T-helper 2 cell treated with Interferon-gamma antibody and Interleukin-4, amounts not matched to agents 5 μg/mL and 100 μg/mL, for 36 hours (primary cell): ENCODE data around the gene BANP.
"Not testable (repeated sequence)": the region's sequence is repeated elsewhere in the genome, so short reads cannot be mapped to it uniquely, and the experiment has no call there.

ENCODE experiments used
- DNase-seq: peaks from one replicate; pipeline ENCODE4 v3.0.0; 2021; ENCODE audit warnings: low spot score
- H3K27ac Mint-ChIP-seq: one replicate; pipeline ENCODE4 v1.8.0; 2021; ENCODE audit warnings: mild to moderate bottlenecking, mixed read lengths
- H3K27me3 Mint-ChIP-seq: one replicate; pipeline ENCODE4 v1.8.0; 2021; ENCODE audit warnings: low read depth, mixed read lengths
- H3K36me3 Mint-ChIP-seq: one replicate; pipeline ENCODE4 v1.8.0; 2021; ENCODE audit warnings: low read depth, mixed read lengths
- H3K4me1 Mint-ChIP-seq: one replicate; pipeline ENCODE4 v1.8.0; 2021; ENCODE audit warnings: low read depth, mixed read lengths
- H3K4me3 Mint-ChIP-seq: one replicate; pipeline ENCODE4 v1.8.0; 2022; ENCODE audit warnings: mild to moderate bottlenecking, moderate library complexity, mixed read lengths
- H3K9me3 Mint-ChIP-seq: one replicate; pipeline ENCODE4 v1.8.0; 2021; ENCODE audit warnings: mixed read lengths

The BANP gene

DNA sequence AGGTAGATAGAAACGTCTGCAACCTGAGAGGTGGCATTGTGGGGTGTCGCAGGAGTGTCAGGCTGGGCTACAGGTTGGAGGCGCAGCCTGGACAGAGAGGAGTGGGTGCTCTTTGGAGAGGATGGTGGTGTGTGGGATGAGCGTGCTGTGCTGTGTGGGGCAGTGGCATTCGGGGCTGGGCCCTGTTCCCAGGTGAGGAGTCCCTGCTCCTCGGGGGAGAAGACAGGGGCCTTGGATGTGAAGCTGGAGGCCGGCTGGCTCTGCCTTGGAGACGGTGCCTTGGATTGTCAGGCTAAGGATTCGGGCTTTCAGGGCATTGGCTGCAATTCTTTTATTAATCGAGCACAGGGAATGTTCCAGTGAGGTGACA is 69.3 kb downstream of the BANP start:
- Mint-ChIP-seq H3K36me3 (peaks cover 13% of the 10 kb centered on the region), H3K4me3 (no peak overlapping the region), H3K27me3 (no peaks in the 10 kb centered on the region), H3K9me3 (no peaks in the 10 kb centered on the region), H3K4me1 (no peaks in the 10 kb centered on the region), H3K27ac (no peak overlapping the region)
- no peak for DNase-seq

DNA sequence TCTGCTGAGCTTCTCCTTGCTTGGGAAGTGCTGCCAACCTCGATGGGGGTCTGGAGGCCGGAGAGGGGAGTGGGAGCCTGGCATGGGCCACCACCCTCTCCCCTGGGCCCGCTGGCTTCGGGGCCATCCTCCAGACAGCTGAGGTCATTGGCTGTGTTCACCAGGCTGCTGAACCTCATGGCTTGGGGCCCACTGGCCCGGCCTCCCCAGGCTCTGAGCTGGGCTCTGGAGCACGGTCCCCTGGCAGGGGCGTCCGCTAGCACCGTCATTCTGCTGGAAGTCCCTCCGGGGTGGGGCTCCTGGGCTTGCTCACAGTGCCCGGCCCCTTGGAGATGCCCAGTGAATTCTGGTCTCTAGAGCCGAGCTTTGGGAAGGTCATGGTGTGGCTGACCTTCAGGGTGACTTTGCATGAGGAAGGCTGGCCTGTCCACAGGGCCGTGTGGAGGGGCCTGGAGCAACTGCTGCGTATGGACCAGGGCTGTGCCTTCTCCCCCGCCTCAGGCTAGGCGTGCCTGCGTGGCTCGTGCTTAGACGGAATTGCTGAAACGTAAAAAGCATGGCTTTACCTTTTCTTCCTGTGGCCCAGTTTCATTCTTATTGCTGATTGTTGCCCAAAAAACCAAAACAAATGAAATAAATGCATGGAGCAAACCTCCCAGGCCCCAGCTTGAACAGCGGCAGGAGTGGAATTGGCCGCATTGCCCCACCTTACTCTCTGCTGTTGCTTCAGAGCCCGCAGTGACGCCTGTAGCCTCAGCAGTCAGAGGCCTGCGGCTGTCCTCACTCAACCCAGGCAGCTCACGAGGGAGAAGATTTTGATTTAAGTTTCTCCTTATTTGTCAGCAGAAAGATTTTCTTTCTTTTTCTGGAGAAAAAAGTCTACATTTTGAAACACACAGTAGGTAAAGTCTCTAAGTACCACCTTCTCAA is 70.1 kb downstream of the BANP start:
- H3K36me3 Mint-ChIP-seq, result peaks cover 13% of the 10 kb centered on the region
- not testable (repeated sequence) for H3K9me3 Mint-ChIP-seq, H3K4me1 Mint-ChIP-seq, H3K27me3 Mint-ChIP-seq, DNase-seq, H3K27ac Mint-ChIP-seq, H3K4me3 Mint-ChIP-seq

DNA sequence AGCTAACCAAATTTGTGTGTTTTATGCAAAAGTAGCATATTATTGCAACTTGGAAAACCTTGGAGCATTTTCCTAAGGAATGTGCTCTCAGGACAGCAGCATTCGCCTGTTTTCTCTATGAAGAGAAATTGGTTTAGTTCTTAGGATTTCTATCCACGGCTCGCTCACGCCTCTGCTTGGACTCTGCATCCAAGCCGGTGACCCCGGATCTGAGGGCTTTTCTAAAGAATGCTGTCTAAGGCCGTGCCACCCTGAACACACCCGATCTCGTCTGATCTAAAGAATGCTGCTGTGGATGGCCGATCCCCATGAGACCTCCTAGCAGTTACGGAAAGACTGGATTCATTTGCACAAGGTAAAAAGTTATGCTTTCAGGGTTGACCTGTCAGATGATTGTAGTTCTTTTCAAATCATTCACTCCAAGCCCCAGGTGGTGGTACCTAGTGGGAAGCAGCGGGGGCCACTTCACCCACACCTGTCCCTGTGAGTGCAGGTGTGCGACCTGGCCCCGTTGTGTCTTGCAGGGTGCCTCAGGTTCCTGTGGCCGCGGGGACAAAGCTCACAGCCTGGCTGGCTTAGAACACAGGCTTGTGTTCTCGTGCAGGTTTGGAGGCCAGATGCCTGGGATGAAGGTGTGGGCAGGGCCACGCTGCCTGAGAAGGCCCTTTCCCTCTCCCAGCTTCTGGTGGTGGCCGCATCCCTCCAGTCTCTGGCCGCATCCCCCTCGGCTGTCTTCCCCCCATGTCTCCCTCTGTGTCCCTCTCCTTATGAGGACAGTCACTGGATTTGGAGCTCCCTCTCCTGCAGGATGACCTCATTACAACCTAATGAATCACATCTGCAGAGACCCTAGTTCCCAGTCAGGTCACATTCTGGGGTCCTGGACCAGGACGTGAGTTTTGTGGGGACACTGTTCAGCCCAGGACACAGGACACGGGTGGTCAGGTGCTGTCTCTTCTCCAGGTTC is 71.1 kb downstream of the BANP start:
- Mint-ChIP-seq H3K4me3 (no peak overlapping the region), H3K27ac (no peak overlapping the region), H3K4me1 (no peaks in the 10 kb centered on the region), H3K9me3 (no peaks in the 10 kb centered on the region), H3K27me3 (no peaks in the 10 kb centered on the region), H3K36me3 (peaks cover 14% of the 10 kb centered on the region)
- DNase-seq, result no peak

DNA sequence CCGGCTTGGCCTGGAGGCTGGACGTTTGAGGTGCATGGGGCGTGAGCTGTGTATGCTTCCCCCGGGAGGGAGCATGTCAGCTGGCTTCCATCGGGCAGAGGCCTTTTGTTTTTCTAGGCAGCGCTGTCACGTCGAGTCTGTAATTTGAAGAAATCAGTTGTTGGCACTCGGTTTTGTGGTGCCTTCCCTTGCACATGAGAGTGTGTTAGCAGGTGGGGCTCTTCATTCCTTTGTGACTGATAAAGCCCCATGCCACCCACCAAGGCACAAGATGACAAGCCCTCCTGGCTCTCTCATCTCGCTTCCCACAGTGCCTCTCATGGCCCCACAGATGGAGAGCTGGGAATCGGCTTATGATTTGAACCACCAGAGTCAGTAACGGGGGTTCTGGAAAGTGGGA is 72.1 kb downstream of the BANP start:
- no peaks in the 10 kb centered on the region for H3K4me1 Mint-ChIP-seq
- H3K36me3 Mint-ChIP-seq, result peaks cover 14% of the 10 kb centered on the region
- H3K27me3 Mint-ChIP-seq, result no peaks in the 10 kb centered on the region
- DNase-seq, result no peak
- H3K4me3 Mint-ChIP-seq, result no peak overlapping the region
- no peaks in the 10 kb centered on the region for H3K9me3 Mint-ChIP-seq
- no peak overlapping the region for H3K27ac Mint-ChIP-seq

DNA sequence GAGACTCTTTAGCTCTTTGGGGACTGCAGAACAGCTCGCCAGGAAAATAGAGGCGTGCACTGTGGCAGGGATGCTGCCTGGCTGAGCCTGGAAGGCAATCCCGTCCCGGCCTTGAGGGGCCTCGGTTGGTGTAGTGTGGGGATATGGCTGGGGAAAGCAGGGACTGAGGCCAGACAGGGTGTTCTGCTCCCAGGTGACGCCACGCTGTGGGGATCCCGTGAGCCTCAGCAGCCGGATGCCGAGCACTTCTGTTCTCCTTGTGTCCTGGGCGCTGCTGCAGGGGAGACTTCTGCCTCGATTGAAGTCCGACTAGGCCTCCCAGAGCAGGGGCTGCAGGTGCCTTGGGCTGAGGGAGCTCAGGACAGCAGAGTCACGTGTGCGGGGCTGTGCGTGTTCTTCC is 72.6 kb downstream of the BANP start:
- DNase-seq, result no peak
- Mint-ChIP-seq H3K27ac (no peak overlapping the region), H3K27me3 (no peaks in the 10 kb centered on the region), H3K4me1 (no peaks in the 10 kb centered on the region), H3K4me3 (no peak overlapping the region), H3K9me3 (no peaks in the 10 kb centered on the region), H3K36me3 (peaks cover 14% of the 10 kb centered on the region)

DNA sequence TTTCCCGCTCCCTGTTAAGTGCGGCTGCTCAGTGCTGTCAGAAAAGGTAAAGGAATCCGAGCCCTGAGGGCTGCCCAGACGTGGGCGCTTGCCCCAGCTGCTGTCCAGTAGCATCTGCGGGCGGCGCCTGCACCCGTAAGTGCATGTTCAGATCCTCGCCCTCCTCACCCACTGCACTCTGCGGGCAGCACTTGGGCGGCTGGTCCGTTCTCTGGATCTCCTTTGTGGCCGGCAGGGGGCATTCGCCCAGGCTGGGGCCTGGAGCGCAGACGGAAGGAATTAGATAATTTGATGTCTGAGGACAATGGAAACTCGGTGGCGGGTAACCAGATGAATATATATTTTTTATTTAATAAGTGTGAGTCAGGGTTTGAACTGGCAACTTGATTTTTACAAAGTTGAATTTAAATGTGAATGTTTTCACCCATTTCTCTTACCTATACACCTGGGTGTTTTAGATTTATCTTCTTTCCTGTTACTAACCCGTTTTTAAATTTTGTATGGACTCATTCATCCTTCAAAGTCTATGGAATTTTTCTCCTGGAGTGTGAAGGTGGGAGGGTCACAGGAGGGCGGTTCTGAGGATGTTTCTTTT is 73.4 kb downstream of the BANP start:
- H3K4me3 Mint-ChIP-seq, H3K27ac Mint-ChIP-seq, H3K27me3 Mint-ChIP-seq, H3K9me3 Mint-ChIP-seq, DNase-seq, H3K4me1 Mint-ChIP-seq: not testable (repeated sequence)
- peaks cover 15% of the 10 kb centered on the region for H3K36me3 Mint-ChIP-seq

DNA sequence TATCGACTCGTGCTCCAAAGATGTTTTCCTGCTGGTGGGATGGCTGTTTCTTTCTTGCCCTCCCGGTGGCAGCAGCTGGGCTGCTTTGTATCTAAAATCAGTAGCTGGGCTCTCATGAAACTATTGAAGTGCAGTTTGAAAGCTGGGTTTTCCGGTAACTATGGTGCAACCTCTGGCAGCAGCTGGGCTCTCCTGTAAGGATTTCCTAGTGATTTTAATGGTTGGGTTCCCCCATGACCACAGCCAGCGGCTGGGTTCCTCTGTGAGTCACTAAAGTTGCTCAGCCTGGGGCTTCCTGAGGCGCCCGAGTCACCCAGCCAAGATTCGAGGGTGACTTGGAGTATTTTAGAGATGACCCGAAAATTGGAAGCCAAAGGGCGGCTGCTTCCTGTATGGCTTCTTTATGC is 73.9 kb downstream of the BANP start:
- not testable (repeated sequence) for H3K4me3 Mint-ChIP-seq, H3K4me1 Mint-ChIP-seq, H3K9me3 Mint-ChIP-seq, H3K27ac Mint-ChIP-seq, H3K27me3 Mint-ChIP-seq
- peaks cover 16% of the 10 kb centered on the region for H3K36me3 Mint-ChIP-seq
- DNase-seq, result peak; percentile 27

DNA sequence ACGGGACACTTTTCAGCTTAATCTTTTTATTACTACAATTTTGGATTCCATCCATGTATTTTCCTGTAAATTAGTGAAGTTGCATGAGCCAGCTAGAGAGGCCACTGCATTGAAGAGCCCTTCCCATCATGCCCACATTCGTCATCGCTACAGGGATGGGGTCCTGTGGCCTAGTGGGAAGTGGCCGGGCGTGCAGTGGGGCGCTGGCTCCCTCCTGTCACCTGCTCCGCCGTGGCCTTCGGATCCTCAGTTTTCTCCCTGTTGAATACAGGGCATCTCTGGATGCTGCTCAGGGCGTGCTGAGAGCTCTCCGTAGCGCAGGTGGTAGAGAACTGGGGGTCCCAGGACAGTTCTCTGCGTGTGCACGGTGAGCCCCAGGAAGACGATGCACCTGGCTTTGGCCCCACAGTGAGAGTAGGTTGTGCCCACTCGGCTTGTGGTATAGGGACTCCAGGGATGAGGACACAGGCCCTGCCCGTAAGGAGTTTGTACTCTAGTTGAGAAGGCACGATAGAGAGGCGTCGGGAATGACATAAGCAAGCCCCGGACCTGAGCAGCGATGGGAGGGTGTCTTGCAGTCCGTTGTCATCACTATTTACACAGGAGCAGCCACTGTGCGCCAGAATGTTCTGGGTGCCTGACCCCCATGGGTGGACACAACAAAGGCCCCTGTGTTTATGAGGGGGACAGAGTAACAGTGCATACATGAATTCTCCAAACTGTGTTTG is 74.8 kb downstream of the BANP start:
- H3K27ac Mint-ChIP-seq, H3K4me3 Mint-ChIP-seq: not testable (repeated sequence)

DNA sequence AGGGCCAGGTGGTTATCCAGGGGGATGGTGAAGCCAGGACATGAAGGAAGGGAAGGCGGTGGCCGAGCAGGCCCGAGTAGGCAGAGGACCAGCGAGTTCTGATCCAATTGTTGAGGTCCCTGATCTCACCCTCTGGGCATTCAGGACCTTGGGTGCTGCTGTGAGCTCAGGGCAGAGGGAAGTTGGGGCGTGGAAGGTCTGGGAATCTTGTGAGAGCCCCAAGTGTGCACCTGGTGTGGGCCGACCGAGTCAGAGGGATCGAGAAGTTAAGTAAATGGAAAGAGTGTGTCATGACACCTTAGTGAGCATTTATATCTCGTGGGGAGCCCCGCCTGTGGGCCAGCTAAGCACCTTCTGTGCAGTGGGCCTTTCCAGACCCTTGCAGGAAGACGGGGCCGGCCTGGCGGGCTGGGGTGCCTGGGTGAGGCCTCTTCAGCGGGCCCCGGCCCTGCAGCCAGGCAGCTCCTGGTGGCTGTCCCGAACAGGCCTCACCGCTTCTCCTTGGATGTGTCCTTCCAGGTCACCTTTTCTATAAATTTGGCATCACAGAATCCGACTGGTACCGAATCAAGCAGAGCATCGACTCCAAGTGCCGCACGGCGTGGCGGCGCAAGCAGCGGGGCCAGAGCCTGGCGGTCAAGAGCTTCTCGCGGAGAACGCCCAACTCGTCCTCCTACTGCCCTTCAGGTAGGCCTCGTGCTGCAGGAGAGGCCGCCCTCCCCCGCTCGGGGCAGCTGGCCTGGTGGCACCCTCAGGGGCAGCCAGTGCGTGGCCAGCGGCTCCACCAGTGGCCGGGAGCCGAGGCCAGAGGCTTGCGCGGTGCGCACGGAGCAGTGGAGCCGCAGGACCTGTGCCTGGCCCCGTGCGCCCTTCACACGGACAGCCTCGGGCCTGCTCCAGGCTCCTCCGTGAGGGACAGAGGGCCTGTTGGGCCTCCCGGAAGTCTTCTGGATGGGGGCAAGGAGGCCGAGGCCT is 76.0 kb downstream of the BANP start:
- Mint-ChIP-seq H3K9me3 (no peaks in the 10 kb centered on the region), H3K27me3 (no peaks in the 10 kb centered on the region), H3K27ac (no peak overlapping the region), H3K4me1 (peaks cover 1% of the 10 kb centered on the region), H3K36me3 (peaks cover 13% of the 10 kb centered on the region), H3K4me3 (no peak overlapping the region)
- no peak for DNase-seq

More for the DNA sequence above, 74.8 kb downstream of the BANP start:
- not testable (repeated sequence) for H3K27me3 Mint-ChIP-seq, H3K4me1 Mint-ChIP-seq, DNase-seq, H3K9me3 Mint-ChIP-seq
- peaks cover 13% of the 10 kb centered on the region for H3K36me3 Mint-ChIP-seq

DNA sequence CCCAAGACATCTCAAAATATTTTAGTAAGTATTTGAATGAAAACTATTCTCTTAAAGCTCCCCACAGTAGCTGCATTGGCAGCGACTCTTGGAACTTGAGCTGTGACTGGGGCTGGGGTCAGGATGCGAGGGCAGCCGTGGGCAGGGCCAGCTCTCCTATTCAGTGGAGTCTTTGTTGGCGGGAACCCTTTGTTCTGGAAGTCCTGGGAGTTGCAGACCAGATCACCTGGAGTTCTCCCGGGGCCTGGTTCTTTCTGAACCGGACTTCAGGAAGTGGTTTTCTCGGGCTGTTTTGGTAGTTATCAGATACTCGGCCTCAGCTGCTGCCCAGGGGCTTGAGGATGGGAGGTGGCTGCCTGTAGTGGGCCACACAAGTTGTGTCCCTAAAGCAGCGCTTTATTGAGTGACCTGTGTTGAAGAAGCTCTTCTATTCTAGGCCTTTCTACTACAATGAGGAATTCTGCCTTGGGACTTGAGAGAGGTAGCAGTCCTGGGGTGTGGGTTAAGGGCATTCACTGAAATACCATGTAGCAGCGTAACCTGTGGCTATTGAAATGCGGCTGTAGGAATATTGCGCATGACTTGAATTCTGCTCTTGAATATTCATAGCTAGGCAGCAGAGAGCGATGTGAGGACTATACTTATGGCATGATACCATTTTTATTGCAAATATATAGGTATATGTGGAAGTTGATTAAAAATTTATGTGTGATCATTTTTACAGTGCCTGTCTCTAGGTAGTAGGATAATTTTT is 77.1 kb downstream of the BANP start:
- not testable (repeated sequence) for H3K27me3 Mint-ChIP-seq, H3K4me1 Mint-ChIP-seq, H3K4me3 Mint-ChIP-seq, DNase-seq, H3K9me3 Mint-ChIP-seq, H3K36me3 Mint-ChIP-seq, H3K27ac Mint-ChIP-seq

DNA sequence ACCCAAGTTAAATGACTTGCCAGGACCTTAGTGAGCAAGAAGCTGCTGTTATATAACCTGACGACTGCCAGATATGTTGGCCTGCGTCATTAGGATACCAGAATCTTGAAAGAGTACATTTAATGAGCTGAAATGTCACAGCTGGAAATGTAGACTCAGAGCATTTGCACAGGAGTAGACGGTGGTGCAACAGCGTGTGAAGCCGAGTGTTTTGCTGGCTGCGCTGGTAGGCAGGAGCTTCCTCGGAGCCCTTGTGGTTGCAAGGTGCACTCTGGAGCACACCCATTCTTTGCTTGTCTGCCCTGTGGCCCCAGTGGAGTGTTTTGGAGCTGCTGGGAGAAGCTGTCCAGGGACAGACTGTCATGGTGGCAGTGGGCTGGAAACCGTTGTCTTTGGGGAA is 79.3 kb downstream of the BANP start:
- Mint-ChIP-seq H3K27me3 (no peaks in the 10 kb centered on the region), H3K9me3 (no peaks in the 10 kb centered on the region), H3K4me1 (peaks cover 1% of the 10 kb centered on the region), H3K4me3 (no peak overlapping the region), H3K27ac (no peak overlapping the region), H3K36me3 (peaks cover 11% of the 10 kb centered on the region)
- no peak for DNase-seq

DNA sequence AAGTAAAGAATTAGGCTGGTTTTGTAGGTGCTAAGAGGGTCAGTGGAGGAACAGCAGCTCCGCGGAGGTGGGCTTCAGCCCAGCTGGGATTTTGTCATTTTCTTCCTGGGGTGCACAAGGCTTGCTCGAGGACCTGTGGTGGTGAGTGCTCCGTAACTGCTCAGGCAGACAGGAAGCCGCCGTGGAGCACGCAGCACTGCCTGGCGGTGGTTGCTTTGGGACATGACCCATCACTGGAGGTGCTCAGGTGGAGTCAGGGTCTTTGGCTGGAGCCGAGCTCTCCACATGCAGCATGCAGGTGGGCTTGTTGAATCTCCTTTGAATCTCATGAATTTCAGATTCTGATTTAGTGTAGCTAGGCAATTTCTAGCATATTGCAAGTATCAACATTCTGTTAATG is 79.7 kb downstream of the BANP start:
- not testable (repeated sequence) for H3K9me3 Mint-ChIP-seq, H3K4me3 Mint-ChIP-seq, H3K4me1 Mint-ChIP-seq, H3K27me3 Mint-ChIP-seq, DNase-seq, H3K27ac Mint-ChIP-seq
- peaks cover 12% of the 10 kb centered on the region for H3K36me3 Mint-ChIP-seq
